ENCODE measurements around the gene CHRNG. TPM values are rescaled to one million over a fixed set of nuclear protein-coding genes. Genes with fewer than 3 reads are reported as not detected.

The CHRNG gene
- total and polyA plus RNA-seq, 7 donors: not detected

DNA sequence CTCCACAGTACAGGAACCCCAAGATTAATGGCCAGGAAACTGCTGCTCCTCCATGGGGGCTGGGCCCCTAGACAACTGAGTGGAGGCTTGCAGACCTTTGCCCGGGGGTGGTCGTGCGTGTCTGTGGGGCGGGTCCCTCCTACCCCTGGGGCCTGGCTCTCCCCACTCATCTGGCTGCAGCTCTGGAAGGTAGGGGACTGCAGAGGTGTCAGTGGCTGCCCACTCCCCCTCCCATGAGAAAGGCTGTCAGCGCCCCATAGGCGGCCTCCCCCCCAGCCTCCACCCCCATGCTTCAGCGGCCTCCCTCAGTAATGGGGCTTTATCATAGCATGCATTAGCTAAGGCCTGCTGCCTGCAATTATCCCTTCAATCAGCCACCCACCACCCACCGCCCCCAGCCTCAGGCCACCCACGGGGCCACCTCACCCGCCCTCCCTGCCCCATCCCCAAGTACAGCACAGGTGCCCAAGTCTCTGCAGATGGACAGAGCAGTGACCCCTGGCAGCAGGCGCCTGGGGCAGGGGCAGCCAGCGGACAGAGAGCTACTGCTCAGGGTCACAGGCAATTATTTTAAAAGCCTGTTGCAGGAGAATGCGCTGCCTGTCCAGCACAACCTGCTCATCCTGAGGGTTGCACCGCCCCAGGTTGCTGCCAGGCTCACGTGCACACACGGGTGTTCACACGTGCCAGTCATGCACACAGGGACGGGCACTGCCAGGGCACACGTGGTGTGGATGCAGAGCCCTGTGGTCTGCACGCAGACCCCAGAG, 42.8 kb upstream of the CHRNG start:
- H3K9me3 ChIP-seq: no peaks in the 10 kb centered on the region
- H3K27me3 ChIP-seq: no peaks in the 10 kb centered on the region
- 71 to 79% methylated on average over 20 of the region's 20 CpGs for WGBS, 2 donors
- TF ChIP-seq, protein P1, sequence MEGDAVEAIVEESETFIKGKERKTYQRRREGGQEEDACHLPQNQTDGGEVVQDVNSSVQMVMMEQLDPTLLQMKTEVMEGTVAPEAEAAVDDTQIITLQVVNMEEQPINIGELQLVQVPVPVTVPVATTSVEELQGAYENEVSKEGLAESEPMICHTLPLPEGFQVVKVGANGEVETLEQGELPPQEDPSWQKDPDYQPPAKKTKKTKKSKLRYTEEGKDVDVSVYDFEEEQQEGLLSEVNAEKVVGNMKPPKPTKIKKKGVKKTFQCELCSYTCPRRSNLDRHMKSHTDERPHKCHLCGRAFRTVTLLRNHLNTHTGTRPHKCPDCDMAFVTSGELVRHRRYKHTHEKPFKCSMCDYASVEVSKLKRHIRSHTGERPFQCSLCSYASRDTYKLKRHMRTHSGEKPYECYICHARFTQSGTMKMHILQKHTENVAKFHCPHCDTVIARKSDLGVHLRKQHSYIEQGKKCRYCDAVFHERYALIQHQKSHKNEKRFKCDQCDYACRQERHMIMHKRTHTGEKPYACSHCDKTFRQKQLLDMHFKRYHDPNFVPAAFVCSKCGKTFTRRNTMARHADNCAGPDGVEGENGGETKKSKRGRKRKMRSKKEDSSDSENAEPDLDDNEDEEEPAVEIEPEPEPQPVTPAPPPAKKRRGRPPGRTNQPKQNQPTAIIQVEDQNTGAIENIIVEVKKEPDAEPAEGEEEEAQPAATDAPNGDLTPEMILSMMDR (IDR thresholded peaks at IDR 0.05): no peak
- TF ChIP-seq POLR2AphosphoS5 (IDR thresholded peaks at IDR 0.05) (no peak), EP300 (IDR thresholded peaks at IDR 0.05) (no peak), POLR2A (IDR thresholded peaks at IDR 0.05) (no peak)
- H3K36me3 ChIP-seq: no peaks in the 10 kb centered on the region
- H3K27ac ChIP-seq: no peak overlapping the region
- intact Hi-C loops (cut with DNase I): no loop called here
- peaks cover 0 to under 1% (median 0%) of the 10 kb centered on the region in 4 donors for H3K4me1 ChIP-seq
- DNase-seq: no peak
- H3K4me3 ChIP-seq: no peak overlapping the region

DNA sequence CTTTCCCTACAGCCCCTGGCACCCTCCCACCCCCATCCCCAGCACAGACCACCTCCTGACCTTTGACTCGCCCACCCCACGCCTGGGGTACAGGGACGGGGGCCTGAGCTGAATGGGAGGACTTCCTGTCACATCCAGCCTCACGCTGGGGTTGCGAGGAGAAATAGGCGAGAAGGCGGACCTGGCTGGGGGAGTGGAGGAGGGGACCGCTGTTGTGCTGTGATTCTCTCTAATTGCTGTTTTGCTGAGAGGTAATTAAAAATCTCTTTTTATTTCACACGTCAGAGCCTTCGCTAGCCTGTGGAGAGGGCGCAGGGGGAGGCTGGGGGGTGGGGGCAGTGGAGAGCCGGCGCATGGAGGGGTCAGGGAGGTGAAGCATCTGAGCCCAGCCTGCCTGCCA, 42.1 kb upstream of the CHRNG start:
- no peaks in the 10 kb centered on the region for H3K36me3 ChIP-seq
- 81 to 82% methylated on average over 13 of the region's 13 CpGs for WGBS, 2 donors
- no peak overlapping the region for H3K27ac ChIP-seq
- H3K4me3 ChIP-seq: no peak overlapping the region
- intact Hi-C loops (cut with DNase I): no loop called here
- TF ChIP-seq, protein P1 (IDR thresholded peaks at IDR 0.05): no peak
- TF ChIP-seq EP300 (IDR thresholded peaks at IDR 0.05): no peak
- no peak for TF ChIP-seq POLR2AphosphoS5 (IDR thresholded peaks at IDR 0.05)
- TF ChIP-seq POLR2A (IDR thresholded peaks at IDR 0.05): no peak
- H3K27me3 ChIP-seq: peaks cover 0 to under 1% (median 0%) of the 10 kb centered on the region in 3 donors
- no peak for DNase-seq
- peaks cover 0 to 7% (median 5%) of the 10 kb centered on the region in 4 donors for H3K4me1 ChIP-seq
- H3K9me3 ChIP-seq: no peaks in the 10 kb centered on the region

DNA sequence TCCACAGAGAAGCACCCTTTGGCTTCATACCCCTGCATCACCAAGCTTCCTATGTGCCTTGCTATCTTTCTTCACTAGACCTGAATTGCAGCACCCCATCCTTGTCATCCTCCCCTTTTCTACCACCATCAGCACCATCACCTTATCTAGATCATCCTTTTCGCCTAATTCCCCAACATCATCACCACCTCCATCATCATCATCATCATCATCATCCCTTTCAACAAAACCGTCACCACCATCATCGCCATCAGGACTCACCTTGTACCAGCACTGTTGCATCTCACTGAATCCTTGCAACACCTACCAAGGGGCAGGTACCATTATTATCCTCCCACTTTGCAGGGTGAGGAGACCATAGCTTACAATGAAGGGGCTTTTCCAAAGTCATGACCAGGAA, 41.0 kb upstream of the CHRNG start:
- DNase-seq: no peak
- intact Hi-C loops (cut with DNase I): no loop called here
- H3K27me3 ChIP-seq: peaks cover 0 to 12% (median 0%) of the 10 kb centered on the region in 3 donors
- no peak overlapping the region for H3K4me3 ChIP-seq
- no peak overlapping the region for H3K27ac ChIP-seq
- TF ChIP-seq, protein P1 (IDR thresholded peaks at IDR 0.05): no peak
- TF ChIP-seq EP300 (IDR thresholded peaks at IDR 0.05) (no peak), POLR2A (IDR thresholded peaks at IDR 0.05) (no peak), POLR2AphosphoS5 (IDR thresholded peaks at IDR 0.05) (no peak)
- H3K4me1 ChIP-seq: peaks cover 0 to 18% (median 16%) of the 10 kb centered on the region in 4 donors
- no peaks in the 10 kb centered on the region for H3K36me3 ChIP-seq
- 91% methylated on average over 3 of the region's 3 CpGs for WGBS, 2 donors
- H3K9me3 ChIP-seq: no peaks in the 10 kb centered on the region

DNA sequence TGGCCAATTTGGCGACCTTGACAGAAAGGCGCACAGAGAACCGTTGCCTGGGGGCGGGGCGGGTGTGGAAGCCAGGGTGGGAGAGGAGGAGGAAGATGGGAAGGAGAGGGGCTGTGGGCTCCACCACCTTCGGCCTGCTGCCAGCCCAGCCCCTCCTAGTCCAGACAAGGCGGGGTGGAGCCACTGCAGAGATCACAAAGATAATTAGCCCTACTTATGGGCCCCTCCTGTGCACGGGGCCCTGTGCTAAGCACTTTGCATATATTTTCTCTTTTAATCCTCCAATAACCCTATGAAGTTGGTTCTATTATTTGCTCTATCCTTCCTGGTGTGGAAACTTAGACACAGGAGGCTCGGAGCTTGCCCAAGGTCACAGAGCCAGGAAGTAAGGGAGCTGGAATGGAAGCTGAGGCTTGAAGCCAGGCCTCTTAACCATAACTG, 38.1 kb upstream of the CHRNG start:
- TF ChIP-seq POLR2AphosphoS5 (IDR thresholded peaks at IDR 0.05): no peak
- TF ChIP-seq EP300 (IDR thresholded peaks at IDR 0.05): no peak
- TF ChIP-seq POLR2A (IDR thresholded peaks at IDR 0.05): no peak
- TF ChIP-seq, protein P1 (IDR thresholded peaks at IDR 0.05): no peak
- Histone ChIP-seq H3K27me3 (peaks cover 0 to 30% (median 5%) of the 10 kb centered on the region in 3 donors), H3K27ac (no peak overlapping the region), H3K36me3 (no peaks in the 10 kb centered on the region), H3K9me3 (no peaks in the 10 kb centered on the region), H3K4me3 (no peak overlapping the region), H3K4me1 (peaks cover 0 to 21% (median 21%) of the 10 kb centered on the region in 4 donors)
- intact Hi-C loops (cut with DNase I): no loop called here
- 57 to 75% methylated on average over 9 of the region's 9 CpGs for WGBS, 2 donors
- DNase-seq: no peak

Measured in sigmoid colon (tissue), 7 donors.